ENCODE measurements around the gene CSNK2B. TPM values are rescaled to one million over a fixed set of nuclear protein-coding genes. Genes with fewer than 3 reads are reported as not detected.

CSNK2B gene
- total RNA-seq, 1 experiment from 2014 or later = 645 TPM

DNA sequence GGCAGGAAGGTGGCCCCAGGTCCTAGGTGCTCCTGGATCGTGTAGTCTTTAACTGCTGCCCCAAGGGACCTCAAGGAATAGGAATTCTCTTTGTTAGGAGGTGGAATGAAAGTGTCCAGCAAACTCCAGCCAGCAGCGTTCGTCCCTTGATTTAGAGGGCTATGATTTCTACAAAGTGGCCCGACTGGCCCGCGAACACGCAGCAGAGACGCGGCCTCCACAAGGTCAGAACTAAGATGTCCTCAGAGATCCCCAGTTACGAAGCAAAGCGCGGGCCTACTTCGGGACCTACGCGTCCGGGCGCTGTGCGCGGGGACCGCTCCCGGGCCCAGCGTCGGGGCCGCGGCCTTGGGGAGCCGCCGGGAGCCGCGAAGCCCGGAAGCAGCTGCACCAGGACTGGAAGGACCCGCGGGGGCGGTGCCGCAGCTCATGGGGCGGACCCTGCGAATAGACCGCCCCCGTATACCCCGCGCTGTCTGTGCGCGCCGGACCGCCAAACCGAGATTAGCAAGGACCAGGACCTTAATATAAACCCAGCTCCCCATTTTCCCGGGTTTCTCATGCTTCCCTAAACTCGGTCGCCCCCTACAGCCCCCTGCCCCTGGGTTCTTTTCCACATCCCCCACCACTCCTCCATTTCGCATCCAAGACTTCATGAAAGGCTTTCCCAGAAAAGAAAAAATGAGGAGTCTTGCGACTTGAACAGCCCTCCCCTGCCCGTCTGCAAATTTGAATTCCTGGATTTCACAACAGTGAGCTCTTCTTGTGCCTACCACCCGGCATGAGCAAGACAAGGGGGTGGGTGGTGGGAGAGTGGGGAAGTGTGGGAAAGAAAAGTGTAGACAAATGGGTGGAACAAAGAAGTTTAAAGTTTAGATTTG is 5.3 kb upstream of the CSNK2B start, which contains the start of gene C6orf47:
Gene C6orf47, minus strand, starts transcription at position 398 of the 881 bp plus-strand sequence. CDS start 831 bp downstream, outside the sequence.
- peak; percentile 87 for DNase-seq (ENCODE audit: low read depth)

- no peak for DNase-seq (ENCODE audit: low read depth)
Measured at GRCh38 chr6:31661262-31662123, 4.4 kb upstream of the CSNK2B start.

- no peak for DNase-seq (ENCODE audit: low read depth)
Measured at GRCh38 chr6:31662124-31662723, 3.7 kb upstream of the CSNK2B start.

GRCh38 chr6:31663126-31663960 is 2.5 kb upstream of the CSNK2B start:
- DNase-seq (ENCODE audit: low read depth) = no peak

- peak; percentile 95 for DNase-seq (ENCODE audit: low read depth)
Measured at GRCh38 chr6:31663961-31664789, 1.7 kb upstream of the CSNK2B start.

DNA sequence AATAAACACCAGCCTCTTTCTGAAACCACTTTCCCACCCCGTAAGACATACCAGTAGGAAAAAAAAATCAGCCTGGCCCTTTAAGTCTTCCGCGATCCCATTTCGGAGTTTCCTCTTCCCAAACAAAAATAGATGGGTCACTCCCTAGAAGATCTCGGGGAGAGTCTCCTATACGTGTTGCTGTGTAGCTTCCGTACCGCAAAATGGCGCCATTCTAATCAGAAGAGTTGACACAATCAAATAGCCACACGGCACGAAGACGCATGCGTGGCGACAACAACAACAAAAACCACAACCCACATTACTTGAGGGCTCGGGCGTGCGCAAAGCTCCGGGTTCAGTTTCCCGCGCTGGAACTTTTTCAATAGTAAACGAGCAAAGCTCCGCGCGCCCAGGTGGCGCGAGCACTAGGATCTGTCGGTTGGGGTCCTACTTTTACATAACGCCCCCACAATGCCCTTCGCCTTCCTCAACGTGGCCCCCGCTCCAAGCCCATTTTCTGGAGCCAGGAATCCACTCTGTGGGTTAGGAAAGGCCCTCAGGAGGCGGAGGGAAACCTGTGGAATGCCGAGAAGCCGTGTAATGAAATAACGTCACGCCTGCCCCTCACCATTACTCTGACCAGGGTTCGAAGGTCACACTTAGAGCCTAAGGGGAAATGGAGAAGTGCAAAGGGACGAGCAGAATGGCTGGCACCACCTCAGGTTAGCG is 935 bp upstream of the CSNK2B start, which contains the start of gene GPANK1:
Gene GPANK1, minus strand, starts transcription at position 208 of the 711 bp plus-strand sequence. CDS start 519 bp downstream, outside the sequence.
- peak; percentile 99 for DNase-seq (ENCODE audit: low read depth)

DNA sequence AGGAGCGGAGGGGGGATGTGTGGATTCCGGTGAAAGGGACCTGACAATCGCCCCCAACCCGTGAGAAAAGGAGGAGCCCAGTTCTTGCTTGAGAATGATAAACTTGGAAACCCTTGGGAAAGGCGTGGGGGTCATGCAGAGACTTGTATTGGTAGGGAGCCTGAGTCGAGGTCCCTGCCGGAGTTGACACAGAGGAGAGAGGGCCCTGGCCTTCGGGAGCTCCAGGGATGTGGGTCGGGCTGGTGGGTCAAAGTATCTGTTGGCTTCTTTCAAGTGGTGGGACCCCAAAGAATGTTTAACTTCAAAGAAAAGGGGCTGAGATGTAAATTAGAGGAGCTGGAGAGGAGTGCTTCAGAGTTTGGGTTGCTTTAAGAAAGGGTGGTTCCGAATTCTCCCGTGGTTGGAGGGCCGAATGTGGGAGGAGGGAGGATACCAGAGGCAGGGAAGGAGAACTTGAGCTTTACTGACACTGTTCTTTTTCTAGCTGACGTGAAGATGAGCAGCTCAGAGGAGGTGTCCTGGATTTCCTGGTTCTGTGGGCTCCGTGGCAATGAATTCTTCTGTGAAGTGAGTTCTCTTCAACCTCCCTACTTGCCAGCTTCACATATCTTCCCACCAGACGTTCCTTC is 571 bp downstream of the CSNK2B start:
- peak; percentile 33 for DNase-seq (ENCODE audit: low read depth)

DNA sequence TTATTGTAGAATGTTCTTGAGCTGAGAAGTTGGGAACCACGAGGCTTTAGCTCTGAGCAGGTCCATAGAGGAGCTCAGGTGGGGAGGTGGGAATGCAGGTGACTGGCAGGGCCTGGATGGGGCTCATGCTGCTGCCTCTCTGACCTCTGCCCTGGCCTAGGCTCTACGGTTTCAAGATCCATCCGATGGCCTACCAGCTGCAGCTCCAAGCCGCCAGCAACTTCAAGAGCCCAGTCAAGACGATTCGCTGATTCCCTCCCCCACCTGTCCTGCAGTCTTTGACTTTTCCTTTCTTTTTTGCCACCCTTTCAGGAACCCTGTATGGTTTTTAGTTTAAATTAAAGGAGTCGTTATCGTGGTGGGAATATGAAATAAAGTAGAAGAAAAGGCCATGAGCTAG is 3.8 kb downstream of the CSNK2B start, which contains the start of gene LY6G5B:
Gene LY6G5B, plus strand, starts transcription at position 301 of the 400 bp plus-strand sequence. CDS start 975 bp downstream, outside the sequence.
- no peak for DNase-seq (ENCODE audit: low read depth)

DNA sequence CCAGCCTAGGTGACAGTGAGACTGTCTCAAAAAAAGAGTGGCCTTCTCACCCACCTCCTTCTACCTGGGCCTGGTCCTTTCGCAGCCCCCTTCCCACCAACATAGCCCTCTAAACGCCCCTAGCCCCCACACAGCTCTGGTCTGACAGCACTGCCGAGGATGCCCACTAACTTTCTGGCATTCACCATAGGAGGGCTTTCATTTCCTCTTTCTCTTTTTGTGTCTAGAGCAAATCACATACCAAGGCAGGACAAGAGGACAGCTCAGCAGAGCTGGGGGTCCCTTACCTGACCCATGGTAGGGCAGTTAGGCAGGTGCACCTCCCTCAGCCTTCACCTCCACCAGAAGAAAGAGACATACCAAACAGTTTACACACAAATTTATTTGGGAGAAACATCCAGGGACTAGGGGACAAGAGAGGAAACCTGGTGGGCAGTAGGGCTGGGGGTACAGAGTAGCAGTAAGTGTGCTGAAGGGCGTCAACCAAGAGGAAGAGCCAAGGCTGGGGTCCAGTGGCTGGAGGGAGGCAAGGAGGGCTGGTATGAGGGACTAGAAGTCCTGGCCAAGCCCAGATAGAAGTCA is 10.5 kb downstream of the CSNK2B start:
- DNase-seq (ENCODE audit: low read depth) = no peak

GRCh38 chr6:31676904-31677303 is 11.0 kb downstream of the CSNK2B start:
- DNase-seq (ENCODE audit: low read depth) = no peak

GRCh38 chr6:31677955-31678354 is 12.1 kb downstream of the CSNK2B start:
- DNase-seq (ENCODE audit: low read depth) = no peak

GRCh38 chr6:31680226-31681134 is 14.6 kb downstream of the CSNK2B start, which contains the start of gene LY6G5C:
Gene LY6G5C, minus strand, starts transcription at chr6:31681067. Its CDS starts 694 bp downstream, at chr6:31680373.
- DNase-seq (ENCODE audit: low read depth) = peak; percentile 93

DNA sequence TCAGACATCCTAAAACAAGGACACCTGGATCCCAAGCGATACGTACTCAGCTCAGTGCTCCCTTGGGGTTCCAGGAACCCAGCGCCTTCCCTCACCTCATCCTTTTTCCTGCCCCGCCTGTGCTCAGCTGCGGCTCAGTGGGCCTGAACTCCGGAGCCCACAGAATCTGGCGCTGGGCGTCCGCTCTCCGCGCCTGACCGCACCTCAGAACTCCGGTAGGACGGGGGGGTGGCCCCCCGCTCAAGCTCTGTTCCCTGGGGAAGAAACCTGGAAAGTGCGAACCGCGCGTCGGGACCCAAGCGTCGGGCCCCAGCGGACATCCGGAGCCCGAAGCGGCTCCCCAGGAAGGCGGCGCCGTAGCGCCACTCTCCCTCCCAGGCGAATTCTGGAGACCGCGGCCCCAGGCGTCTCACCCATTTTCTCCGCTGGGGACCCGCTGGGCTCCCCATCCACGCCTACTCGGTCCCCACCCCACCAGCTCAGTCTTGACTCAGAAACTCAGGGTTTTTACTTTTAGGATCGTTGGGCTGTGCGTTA is 15.3 kb downstream of the CSNK2B start:
- peak; percentile 67 for DNase-seq (ENCODE audit: low read depth)

- DNase-seq (ENCODE audit: low read depth) = no peak
Measured at GRCh38 chr6:31683591-31683990, 17.7 kb downstream of the CSNK2B start.

GRCh38 chr6:31686483-31686882 is 20.6 kb downstream of the CSNK2B start:
- DNase-seq (ENCODE audit: low read depth) = no peak

- no peak for DNase-seq (ENCODE audit: low read depth)
Measured at GRCh38 chr6:31687321-31687720, 21.4 kb downstream of the CSNK2B start.

Measured in M059J (cell line).